Measurements from ENCODE around the gene FLII.
"Not testable (repeated sequence)": the region's sequence is repeated elsewhere in the genome, so short reads cannot be mapped to it uniquely, and the experiment has no call there.

Gene FLII

GRCh38 chr17:18238299-18238698 lies 20.2 kb downstream of the FLII start:
- no peak for DNase-seq

- DNase-seq, result no peak
Measured at GRCh38 chr17:18237461-18237860, 21.1 kb downstream of the FLII start.

GRCh38 chr17:18236494-18236893 lies 22.0 kb downstream of the FLII start:
- no peak for DNase-seq

- no peak for DNase-seq
Measured at GRCh38 chr17:18235743-18236256, 22.7 kb downstream of the FLII start.

- DNase-seq, result no peak
Measured at GRCh38 chr17:18234853-18235380, 23.6 kb downstream of the FLII start.

- DNase-seq, result no peak
Measured at GRCh38 chr17:18233803-18234518, 24.6 kb downstream of the FLII start.

GRCh38 chr17:18231164-18231563 lies 27.4 kb downstream of the FLII start:
- DNase-seq, result no peak

GRCh38 chr17:18230288-18231141 lies 28.0 kb downstream of the FLII start:
- DNase-seq, result no peak

GRCh38 chr17:18229771-18230170 lies 28.8 kb downstream of the FLII start:
- no peak for DNase-seq

GRCh38 chr17:18229254-18229653 lies 29.3 kb downstream of the FLII start:
- no peak for DNase-seq

GRCh38 chr17:18228176-18228682 lies 30.3 kb downstream of the FLII start:
- no peak for DNase-seq

GRCh38 chr17:18227635-18228034 lies 30.9 kb downstream of the FLII start:
- no peak for DNase-seq

GRCh38 chr17:18226284-18226945 lies 32.1 kb downstream of the FLII start:
- DNase-seq, result no peak

GRCh38 chr17:18225642-18226283 lies 32.8 kb downstream of the FLII start:
- no peak for DNase-seq

- peak; percentile 96 for DNase-seq
Measured at GRCh38 chr17:18225121-18225641, 33.4 kb downstream of the FLII start, which contains the start of gene LLGL1. LLGL1 (plus strand) TSS chr17:18225635; CDS start chr17:18225683, 48 bp downstream.

GRCh38 chr17:18224387-18225120 lies 34.0 kb downstream of the FLII start:
- no peak for DNase-seq

- no peak for DNase-seq
Measured at GRCh38 chr17:18224053-18224386, 34.5 kb downstream of the FLII start.

- no peak for DNase-seq
Measured at GRCh38 chr17:18218756-18219415, 39.7 kb downstream of the FLII start.

GRCh38 chr17:18217412-18218015 lies 41.0 kb downstream of the FLII start:
- DNase-seq, result peak; percentile 65

GRCh38 chr17:18216906-18217305 lies 41.6 kb downstream of the FLII start:
- not testable (repeated sequence) for DNase-seq

All from DMS53 (cell line).